ENCODE results near the gene COX4I2.

DNA sequence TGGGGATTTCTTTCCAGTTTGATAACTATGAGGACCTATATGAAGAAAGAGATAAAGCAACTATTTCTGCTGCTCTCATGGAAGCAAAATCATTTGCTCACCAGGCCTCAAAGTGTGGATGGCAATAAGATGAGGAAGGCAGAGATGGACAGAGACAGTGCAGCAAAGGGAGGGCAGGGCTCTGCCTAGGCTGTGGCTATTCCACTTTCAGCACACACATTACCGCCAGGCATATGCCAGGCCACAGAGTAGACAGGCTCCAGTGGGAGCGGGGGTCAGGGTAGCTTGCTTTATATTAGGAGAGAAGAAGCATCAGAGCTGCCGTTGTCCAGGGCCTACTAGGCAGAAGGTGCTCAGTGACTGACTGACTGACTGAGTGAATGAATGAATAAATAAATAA lies 44.1 kb downstream of the COX4I2 start:
- TF ChIP-seq CTCF (IDR thresholded peaks at IDR 0.05; ENCODE audit: insufficient read depth, low read length): no peak
- no peak for TF ChIP-seq REST (IDR thresholded peaks at IDR 0.05; ENCODE audit: insufficient replicate concordance, low read depth)
- TF ChIP-seq GABPA (IDR thresholded peaks at IDR 0.05; ENCODE audit: low read depth): no peak

Data from HL-60 (cell line).